Measurements from ENCODE around the gene CELA3B.

DNA sequence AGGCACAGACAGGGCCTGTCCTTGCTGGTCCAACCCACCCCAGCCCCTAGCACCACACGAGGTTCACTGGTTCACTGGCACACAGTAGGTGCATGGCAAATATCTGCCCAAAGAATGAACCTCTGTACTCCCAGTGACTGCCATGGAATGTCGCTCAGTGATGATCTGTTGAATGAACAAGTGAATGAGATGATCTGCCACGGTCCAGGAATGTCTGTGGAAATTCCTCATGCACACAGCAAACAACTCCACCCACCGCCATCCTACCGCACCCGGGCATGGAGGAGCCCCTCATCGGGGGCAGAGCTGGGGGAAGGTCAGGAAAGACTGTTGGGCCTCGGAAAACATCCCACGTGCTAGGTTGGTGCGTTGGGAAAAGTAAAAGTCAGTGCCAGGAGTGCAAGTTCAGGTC lies 41.4 kb upstream of the CELA3B start:
- TF ChIP-seq POLR2AphosphoS5 (IDR thresholded peaks at IDR 0.05; ENCODE audit: low read depth, low read length) (no peak), TAF1 (IDR thresholded peaks at IDR 0.05; ENCODE audit: borderline replicate concordance, low read depth, low read length) (no peak), POLR2A (IDR thresholded peaks at IDR 0.05; ENCODE audit: low read depth, low read length) (no peak)

All from GM12892 (cell line).